HG03135 (cell line): ENCODE measurements around the gene CYP26B1.
"Not testable (repeated sequence)": the region's sequence is repeated elsewhere in the genome, so short reads cannot be mapped to it uniquely, and the experiment has no call there.

Experiments used
- ATAC-seq: cut with Tn5 transposase; IDR thresholded peaks from one replicate; pipeline ENCODE4 v1.9.1; 2021; ENCODE audit warnings: mild to moderate bottlenecking, moderate library complexity; ENCODE audit not compliant: unreplicated experiment

Gene CYP26B1

DNA sequence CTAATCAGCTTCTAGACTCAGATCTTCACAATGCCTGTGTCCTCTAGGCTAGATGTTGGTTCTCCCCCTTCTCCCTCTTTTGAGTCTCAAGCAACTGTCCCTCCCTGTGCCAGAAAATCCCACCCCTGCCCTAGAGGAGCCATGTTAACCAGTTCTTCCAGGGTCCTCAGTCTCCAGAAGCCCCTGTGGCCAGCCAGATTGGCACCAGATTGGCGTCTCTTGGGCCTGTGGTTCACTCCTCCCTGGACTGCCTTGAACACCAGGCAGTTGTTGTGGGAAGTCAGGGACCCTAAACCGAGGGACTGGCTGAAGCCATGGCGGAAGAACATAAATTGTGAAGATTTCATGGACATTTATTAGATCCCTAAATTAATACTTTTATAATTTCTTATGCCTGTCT lies 36.6 kb downstream of the CYP26B1 start:
- no peak for ATAC-seq

DNA sequence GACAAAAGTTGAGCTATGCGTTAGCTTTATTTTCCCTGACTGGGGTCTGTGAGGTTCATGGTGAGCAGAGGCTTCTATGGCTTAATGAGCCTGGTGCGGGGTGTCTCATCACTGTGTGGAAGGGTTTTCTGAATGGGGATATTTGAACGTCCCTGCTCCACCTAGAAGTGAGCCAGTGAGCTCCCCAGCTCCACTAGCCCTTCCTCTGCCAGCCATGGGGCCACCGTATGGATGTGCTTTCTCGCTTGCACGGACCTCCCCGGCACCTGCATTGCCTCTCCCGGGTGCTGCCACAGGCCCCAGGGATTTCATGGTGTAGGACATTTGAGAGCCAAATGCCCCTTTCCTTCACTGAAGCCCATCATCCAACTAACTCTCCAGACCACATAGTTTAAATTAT lies 37.8 kb downstream of the CYP26B1 start:
- ATAC-seq = no peak

DNA sequence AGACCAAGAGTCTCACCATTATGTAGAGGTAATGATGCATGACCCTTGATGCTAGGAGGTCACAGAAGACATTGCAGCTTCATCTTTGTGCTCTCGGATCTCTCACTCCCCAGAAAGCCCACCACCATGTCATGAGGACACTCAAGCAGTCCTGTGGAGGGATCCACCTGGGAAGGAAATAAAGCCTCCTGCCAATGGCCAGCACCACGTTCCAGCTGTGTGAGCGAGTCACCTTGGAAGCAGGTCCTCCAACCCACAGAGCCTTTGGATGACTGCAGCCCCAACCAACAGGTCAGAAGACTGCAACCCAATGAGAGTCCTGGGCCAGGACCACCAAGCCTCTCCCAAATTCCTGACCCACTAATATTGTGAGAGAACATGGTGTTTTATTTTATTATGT lies 38.4 kb downstream of the CYP26B1 start:
- no peak for ATAC-seq

DNA sequence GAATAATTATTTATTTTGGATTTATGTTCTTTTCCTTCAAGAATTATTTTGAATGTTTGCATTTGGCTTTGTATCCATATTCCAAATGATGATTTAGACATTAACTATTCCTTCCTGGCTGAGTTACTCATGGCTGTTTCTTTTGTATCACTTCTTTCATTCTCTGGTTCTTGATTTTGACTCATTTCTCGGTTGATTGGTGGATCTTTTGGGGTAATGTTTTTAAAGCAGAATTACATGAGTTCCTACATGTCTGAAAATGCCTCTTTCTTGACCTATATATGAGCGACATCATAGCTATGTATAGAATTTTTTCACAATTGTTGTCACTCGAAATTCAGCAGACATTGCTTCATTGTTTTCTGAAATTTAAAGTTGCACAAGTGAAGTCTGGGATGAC lies 39.5 kb downstream of the CYP26B1 start:
- ATAC-seq = no peak

DNA sequence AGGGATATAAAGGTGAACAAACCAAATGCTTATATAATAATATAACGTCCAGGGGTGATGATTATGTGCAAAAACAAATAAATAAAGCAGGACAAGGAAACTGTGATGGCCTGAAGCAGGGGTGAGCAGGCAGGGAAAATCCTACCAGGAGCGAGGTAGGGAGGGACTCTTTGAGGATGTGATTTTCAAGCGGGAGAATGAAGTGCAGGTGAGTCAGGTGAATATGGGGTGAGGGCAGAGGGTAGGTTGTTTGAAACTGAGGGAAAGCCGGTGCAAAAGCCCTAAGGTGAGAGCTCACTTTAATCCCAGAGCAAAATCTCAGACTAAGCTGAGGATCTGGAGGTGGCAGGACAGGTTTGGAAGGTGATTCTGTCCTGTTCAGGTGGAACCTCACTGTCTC lies 40.7 kb downstream of the CYP26B1 start:
- no peak for ATAC-seq

DNA sequence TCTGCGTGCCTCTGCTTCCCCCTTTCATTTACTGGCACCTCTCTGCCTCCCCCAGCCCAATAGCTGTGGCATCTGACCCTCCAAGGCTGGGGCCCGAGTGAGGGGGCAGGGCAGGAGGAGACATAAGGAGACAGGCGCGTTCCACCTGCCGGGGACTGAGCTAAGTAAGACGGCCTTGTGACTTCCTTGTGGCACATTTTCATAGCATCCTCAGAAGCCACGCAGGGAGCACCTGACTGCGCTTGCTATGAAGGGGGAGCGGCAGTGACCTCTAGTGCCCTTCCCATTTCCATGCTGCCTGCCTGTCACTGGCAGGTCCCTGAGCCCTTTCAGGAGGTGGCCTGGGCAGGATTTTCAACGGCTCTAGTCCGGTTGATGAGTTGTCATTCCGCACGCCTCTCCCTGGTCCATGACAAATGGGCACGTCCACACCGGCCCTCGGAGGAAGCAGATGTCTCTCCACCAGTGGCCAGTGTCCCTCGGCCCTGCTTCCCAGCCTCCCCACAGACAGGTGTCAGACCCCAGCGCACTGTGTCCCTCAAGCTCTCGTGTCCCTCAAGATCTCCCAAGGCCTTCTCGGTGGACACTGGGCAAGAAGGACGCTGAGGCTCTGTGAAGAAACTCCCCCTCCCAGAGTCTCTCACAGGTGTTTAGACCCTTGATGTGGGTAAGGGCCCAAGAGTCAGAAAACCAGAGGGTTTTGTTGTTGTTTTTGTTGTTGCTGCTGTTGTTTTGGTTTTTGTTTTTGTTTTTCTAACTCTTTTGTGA lies 42.7 kb downstream of the CYP26B1 start:
- ATAC-seq = no peak

DNA sequence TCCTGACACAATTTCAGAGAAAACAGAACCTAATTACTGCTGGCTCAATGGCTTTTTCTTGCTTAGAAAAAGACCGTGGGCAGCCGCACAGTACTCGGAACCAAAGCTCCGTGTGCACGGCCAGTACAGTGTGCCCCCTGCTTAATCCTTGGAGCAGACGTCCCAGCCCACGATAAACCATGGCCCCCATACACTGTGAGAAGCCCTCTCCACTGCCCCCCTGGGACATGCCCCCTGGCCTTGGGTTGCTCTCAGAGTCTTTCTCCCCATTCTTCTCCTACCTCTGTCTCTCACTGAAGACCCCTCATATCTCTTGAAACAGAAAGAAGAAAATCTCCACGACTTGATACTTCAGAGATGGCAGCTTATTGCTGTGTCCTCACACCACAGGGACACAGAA lies 44.0 kb downstream of the CYP26B1 start:
- no peak for ATAC-seq

DNA sequence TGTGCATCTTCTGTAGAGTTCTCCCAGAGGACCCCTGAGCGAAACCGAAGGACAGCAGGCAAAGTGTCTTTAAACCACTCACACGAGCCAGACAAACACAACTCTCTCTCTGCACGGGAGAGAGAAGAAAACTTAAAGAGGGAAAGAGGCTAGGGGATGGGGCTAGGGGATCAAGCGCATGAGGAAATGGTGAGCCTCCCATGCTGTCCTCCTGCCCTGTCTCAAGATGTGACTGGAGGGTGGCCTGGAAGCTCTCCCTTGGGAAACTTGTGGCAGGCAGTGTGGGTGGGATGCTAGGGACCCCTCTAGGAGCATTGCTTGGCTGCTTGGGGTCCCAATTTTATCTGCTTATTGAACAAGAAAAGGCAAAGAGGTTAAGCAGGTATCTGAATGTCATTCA lies 44.5 kb downstream of the CYP26B1 start:
- ATAC-seq = no peak

DNA sequence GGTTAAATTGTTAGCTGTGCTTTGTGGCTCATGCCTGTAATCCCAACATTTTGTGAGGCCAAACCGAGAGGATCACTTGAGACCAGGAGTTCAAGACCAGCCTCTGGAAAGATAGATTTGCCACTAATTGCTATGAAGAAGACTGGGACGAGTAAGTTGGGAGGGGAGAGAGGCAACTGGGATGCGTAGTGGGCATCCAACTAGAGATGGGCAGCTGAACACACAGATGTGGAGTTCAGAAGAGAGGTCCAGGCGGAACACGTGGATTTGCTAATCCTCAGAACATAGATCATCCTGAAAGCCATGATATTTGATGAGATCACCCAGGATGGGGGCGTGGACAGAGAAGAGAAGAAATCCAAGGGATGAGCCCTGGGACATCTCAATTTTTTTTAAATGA lies 48.7 kb downstream of the CYP26B1 start:
- no peak for ATAC-seq

DNA sequence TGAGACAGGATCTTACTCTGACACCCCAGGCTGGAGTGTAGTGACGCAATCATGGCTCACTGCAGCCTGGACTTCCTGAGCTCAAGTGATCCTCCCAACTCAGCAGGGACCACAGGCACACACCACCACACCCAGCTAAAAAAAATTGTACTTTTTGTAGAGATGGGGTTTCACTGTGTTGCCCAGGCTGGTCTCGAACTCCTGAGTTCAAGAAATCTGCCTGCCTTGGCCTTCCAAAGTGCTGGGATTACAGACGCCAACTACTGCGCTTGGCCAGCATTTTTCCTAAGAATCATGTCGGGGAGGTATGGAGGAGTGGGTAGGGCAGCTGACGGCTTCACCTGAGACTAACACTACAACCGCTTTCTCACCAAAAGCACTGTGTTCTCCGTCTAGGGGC lies 50.4 kb downstream of the CYP26B1 start:
- ATAC-seq = no peak

DNA sequence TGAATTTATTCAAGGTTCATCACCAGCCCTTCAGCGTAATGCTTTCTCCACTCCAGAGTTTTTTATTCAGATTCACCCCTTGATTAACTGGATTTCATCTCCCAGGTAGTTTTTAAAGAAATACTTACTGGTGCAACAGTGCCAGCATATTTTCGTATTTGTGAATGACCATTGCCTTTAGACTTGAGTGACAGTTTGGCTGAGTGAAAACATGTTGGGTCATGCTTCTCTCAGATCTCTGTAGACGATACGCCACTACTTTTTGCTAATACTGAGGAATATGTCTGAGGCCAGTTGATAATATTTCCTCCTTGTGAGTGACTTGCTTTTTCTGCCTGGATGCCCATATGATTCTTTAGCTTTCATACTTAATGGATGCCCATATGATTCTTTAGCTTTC lies 51.5 kb downstream of the CYP26B1 start:
- no peak for ATAC-seq

DNA sequence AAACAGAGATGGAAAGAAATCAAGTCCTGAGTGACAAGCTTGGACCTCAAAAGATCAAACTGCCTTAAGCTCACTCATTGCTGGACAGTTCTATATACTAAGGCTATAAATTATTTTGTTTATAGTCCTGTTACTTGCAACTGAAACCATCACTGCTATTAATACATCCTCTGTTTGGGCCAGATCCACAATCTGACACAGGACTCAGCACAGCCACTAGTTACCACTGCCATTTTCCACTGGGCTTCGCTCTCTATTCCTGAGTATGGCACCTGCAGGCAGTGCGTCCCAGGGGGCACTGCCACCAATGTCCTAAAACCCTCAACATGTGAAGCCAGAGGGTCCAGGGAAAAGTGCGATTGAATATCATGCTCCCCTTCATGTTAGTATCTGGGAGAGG lies 52.3 kb downstream of the CYP26B1 start:
- ATAC-seq = no peak

DNA sequence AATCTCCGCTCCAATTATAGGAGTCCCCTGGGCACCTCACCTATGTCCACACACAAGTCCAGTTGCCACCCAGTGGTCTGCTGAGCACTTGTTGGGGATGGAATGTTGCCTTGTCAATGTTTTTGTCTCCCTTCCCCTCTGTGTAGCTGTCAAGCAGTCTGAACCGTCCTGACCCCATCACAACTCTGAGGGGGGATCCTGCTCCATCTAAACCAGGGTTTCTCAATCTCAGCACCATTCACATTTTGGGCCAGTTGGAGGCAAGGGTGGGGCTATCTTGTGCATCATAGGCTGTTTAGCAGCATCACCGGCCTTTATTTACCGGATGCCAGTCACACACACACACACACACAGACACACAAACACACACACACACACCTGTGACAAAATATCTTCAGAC lies 53.0 kb downstream of the CYP26B1 start:
- ATAC-seq = no peak

DNA sequence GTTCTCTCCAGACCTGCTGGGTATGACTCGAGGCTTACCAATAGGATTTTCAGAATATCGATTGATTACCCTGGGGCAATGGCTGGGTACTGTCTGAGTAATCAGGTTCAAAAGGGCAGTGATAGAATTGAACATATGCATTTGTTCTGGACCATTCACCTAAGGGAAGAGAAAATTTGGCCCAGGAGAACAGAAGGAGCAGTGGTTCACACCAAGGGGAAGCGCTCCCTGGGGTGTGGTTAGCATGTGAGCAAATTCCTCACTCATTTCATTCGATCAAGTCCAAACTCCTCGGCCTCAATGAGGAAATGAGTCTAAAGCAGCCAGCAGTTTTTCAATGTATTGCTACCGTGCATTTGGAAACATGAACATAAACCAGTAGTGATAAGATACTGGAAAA lies 55.6 kb downstream of the CYP26B1 start:
- no peak for ATAC-seq

DNA sequence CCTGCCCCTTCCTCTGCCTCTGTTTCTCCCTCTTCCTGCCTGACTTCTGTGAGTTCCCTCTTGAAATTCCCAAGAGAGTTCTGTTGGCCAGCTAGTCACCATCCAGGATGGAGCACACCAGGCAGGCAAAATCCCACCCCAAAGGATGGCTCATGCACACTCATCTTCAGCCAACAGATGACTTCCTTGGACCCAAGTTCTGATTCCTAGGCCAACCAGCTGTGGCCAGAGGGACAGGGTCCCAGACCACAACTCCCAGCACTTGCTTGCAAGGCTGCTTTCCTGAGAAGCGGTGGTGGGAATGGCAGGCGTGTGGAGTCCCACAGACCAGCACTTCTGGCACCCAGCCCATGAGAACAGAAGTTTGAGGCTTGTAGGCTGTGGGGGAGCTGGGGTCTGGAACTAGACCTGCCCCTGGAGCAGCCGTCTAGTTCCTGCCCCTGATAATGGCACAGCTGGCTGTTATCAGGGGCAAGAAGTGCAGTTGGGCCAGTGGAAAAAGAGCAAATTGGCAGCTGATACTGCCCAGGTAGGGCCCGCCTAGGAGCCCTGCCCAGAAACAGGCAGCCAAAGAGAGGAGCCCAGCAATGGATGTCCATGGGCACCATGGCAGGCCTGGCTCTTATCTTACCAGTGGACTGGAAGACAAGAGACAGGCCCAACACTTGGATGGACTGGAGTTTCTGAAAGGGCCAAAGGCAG lies 56.7 kb downstream of the CYP26B1 start:
- ATAC-seq = no peak

DNA sequence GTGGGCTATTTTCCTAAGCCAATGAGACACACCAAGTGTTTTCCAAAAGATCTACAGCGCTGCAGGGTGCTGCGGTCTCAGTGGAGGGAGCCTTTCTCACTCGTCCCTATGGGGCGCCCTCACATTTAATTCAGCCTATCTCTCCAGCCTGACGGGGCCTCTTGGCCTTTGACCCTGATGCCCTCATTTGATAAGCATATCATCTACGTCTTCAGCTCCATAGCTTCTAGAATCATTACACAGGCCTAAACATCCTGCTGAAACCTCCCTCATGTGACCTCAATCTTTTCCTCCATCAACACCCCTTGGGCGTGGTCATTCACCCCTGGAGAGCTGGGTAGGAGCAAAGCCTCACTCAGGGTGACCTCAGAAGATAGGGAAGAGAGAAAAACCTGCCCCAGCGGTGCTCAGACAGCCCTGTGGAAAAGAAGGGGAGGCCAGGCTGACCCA lies 57.4 kb downstream of the CYP26B1 start:
- no peak for ATAC-seq

DNA sequence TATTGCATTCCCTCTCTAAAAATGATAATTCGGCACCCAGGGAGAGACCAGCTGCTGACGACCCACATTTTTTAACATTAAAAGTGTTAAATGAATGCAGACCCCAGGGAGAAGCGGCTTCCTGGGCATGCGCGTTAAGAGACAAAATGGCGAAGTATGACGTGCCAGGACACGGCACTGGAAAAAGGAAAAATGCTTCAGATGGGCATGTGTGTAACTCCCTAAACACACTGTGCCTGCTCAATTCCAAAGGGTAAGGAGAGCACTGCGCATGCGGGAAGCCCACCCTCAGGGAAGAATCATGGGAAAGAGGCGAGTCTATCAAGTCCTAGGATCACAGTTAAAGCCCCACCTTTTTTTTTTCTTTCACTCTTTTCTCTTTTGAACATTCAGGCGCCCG lies 58.1 kb downstream of the CYP26B1 start:
- no peak for ATAC-seq

DNA sequence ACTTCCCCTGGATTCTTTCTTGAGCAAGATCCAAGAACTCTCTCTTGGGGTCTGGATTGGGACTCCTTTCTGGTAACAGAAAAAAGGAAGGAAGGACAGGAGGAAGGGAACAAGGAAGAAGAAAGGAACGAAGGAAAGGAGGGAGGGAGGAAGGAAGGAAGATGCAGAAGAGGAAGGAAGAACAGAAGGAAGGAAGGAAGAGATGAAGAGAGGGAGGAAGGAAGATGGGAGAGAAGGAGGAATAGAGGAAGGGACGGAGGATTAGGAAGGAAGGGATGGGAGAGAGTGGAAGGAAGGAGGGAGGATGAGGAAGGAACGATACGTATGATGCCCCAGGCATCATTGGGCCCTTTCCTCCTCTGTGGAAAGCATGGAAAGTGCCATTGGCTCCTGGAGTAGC lies 58.6 kb downstream of the CYP26B1 start:
- ATAC-seq = no peak

DNA sequence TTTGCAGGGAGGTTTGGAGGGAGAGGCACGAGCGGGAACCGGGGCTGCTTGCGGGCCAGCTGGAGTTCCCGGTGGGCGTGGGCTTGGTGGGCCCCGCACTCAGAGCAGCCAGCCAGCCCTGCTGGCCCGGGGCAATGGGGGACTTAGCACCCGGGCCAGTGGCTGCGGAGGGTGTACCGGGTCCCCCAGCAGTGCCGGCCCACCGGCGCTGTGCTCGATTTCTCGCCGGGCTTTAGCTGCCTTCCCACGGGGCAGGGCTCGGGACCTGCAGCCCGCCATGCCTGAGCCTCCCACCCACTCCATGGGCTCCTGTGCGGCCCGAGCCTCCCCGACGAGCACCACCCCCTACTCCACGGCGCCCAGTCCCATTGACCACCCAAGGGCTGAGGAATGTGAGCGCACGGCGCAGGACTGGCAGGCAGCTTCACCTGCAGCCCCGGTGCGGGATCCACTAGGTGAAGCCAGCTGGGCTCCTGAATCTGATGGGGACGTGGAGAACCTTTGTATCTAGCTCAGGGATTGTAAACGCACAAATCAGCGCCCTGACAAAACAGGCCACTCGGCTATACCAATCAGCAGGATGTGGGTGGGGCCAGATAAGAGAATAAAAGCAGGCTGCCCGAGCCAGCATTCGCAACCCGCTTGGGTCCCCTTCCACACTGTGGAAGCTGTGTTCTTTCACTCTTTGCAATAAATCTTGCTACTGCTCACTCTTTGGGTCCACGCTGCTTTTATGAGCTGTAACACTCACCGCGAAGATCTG lies 60.6 kb downstream of the CYP26B1 start:
- not testable (repeated sequence) for ATAC-seq

DNA sequence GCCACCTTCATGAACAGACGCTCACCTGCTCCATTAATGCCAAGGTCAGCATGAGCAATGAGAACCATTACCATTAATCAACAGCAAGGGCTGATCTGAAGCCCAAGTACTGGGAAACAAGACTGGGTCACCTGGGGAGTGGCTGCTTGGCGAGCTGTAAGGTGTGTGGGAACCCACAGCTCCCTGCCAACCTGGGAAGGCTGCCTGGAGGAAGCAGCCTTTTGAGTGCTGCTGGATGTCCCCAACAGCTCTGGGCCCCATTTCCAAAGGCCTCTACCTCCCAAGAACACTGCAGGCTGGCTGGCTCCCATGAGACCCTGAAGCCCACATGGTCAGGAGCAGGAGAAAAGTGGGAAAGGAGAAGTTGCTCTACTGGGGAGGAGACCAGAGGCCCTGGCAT lies 62.1 kb downstream of the CYP26B1 start:
- no peak for ATAC-seq

DNA sequence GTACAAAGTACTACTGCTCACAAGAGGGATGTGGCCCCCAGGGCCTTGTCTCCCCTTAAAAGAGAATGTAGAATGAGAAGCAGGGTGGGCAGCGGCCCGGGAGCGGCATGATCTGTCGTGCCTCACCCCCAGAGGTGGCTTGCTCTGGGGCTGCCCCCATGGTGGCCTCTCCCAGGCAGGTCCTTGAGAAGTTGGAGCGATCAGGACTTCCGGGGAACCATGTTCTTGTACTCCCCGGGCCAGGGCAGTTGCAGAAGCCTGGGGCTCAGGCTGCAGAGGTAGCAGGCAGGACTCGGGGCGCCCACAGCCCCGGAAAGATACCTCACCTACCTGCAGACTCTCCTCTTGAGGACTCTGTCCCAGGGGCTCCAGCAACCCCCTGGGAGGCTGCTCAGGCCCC lies 62.6 kb downstream of the CYP26B1 start:
- no peak for ATAC-seq

DNA sequence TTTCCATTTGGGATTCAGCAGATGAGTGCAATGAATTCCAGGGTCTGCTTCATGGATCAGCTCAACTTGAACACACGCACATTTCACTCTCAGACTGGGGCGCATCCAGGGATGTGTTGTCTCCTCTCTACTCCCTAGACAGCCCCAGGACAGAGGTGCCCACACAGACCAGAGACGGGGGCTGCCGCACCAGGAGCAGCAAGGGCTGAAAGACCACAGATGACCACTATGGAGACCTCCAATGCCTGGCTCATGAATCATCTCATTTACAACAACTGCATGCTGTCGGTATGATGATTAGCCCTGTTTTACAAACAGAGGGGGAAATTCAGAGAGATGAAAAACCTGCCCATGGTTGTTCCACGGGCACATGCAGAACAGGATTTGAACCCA lies 63.1 kb downstream of the CYP26B1 start:
- no peak for ATAC-seq
